Spleen (tissue), 11 donors: ENCODE measurements around the gene DPF3. TPM values are rescaled to one million over a fixed set of nuclear protein-coding genes. Genes with fewer than 3 reads are reported as not detected.

Experiments
- DNase-seq: peaks from one replicate; pipeline ENCODE4 v3.0.0-alpha.2; 2020
- H3K27ac ChIP-seq, 8 donors: fragments of 200-600 bp; sonication (generic) in 7 of 8; 1 replicate in 4 of 8; 2 replicates in 4 of 8; pipeline versions ENCODE4 v1.5.0 to v1.8.0; 2016 to 2021; ENCODE audit warnings: inconsistent platforms in 4 of 8, mild to moderate bottlenecking in 4 of 8, moderate library complexity in 1 of 8
- H3K27me3 ChIP-seq, 7 donors: fragments of 200-600 bp; sonication (generic) in 6 of 7; replicated peaks in 1 of 7; 1 replicate in 4 of 7; 2 replicates in 3 of 7; pipeline versions ENCODE4 v1.5.0 to v1.8.0; 2016 to 2021; ENCODE audit warnings: inconsistent platforms in 3 of 7, mild to moderate bottlenecking in 1 of 7
- H3K36me3 ChIP-seq, 6 donors: fragments of 200-600 bp; sonication (generic) in 5 of 6; 1 replicate in 4 of 6; 2 replicates in 2 of 6; pipeline versions ENCODE4 v1.5.0 to v1.8.0; 2016 to 2021; ENCODE audit warnings: inconsistent platforms in 2 of 6
- H3K4me1 ChIP-seq, 6 donors: fragments of 200-600 bp; sonication (generic) in 5 of 6; 1 replicate in 3 of 6; 2 replicates in 3 of 6; pipeline versions ENCODE4 v1.5.0 to v1.8.0; 2016 to 2021; ENCODE audit warnings: inconsistent platforms in 3 of 6
- H3K4me3 ChIP-seq, 8 donors: fragments of 200-600 bp; sonication (generic) in 7 of 8; 1 replicate in 4 of 8; 2 replicates in 4 of 8; pipeline versions ENCODE4 v1.5.0 to v1.8.0; 2016 to 2021; ENCODE audit warnings: inconsistent platforms in 4 of 8, mild to moderate bottlenecking in 4 of 8, moderate library complexity in 2 of 8
- H3K9me3 ChIP-seq, 8 donors: fragments of 200-600 bp; sonication (generic) in 7 of 8; 1 replicate in 4 of 8; 2 replicates in 4 of 8; pipeline versions ENCODE4 v1.5.0 to v1.8.0; 2016 to 2021; ENCODE audit warnings: inconsistent platforms in 4 of 8
- POLR2A ChIP-seq, 3 donors: fragments of 450-650 bp; IDR thresholded peaks; one replicate each; pipeline ENCODE4 v1.5.1; 2017; ENCODE audit warnings: antibody characterized with exemption in 3 of 3, mild to moderate bottlenecking in 1 of 3
- POLR2AphosphoS5 ChIP-seq, 3 donors: sonication (generic); formaldehyde crosslinking; IDR thresholded peaks; one replicate each; pipeline ENCODE4 v1.5.1; 2017; ENCODE audit warnings: antibody characterized with exemption in 3 of 3
- WGBS, 5 donors: extraction: QIAGEN DNeasy Blood & Tissue Kit in 3 of 5; methylation state at CpG; one replicate each; pipeline versions ENCODE4 v1.1.5 to v1.1.7; 2013 to 2018; 5-methylcytosine and 5-hydroxymethylcytosine counted together
- intact Hi-C: fragments of 100-400 bp; cut with DNase I; formaldehyde crosslinking; loops from one replicate; pipeline ENCODE4 v1.15.0; 2023; ENCODE audit warnings: low total_unique reads
- polyA plus RNA-seq, 3 donors: library from polyadenylated mRNA; stranded (reverse); fragments of 200-250 nt; gene quantifications; one replicate each; pipeline ENCODE4 v1.2.1, GENCODE V29; 2013
- total RNA-seq, 7 donors: library from RNA; depleted of rRNA in 3 of 7; stranded (reverse); fragments of >200 nt in 3 of 7; fragmentation: NEBNext Ultra II Directional in 4 of 7; extraction: Animal tissue kit (Norgen Biotek cat#: 25700) in 4 of 7; gene quantifications; one replicate each; pipeline versions ENCODE4 v1.1.0 to v1.2.1, GENCODE V29; 2016 to 2021
- TF ChIP-seq, protein P1 (sequence below), 11 experiments: fragments of 200-600 bp in 7 of 11; fragments of 450-650 bp in 4 of 11; sonication (generic) in 4 of 11; IDR thresholded peaks in 8 of 11; conservative IDR thresholded peaks in 3 of 11; 1 replicate in 7 of 11; 2 replicates in 4 of 11; pipeline versions ENCODE4 v1.4.0 to v1.8.0; 2016 to 2021; ENCODE audit warnings: antibody characterized with exemption in 11 of 11, inconsistent platforms in 4 of 11, mild to moderate bottlenecking in 1 of 11
- donor health status: healthy with polysubstance abuse.
- donor health status: DM: no; HTN: no; CAD: no; lungs with moderate emphysema.
- donor health status: DM: no; HTN: no; CAD: no.
- donor health status: Bipolar disorder and iron deficiency.
- donor health status: healthy.
- donor health status: DM: no; HTN: no; CAD: no.
- donor health status: DM: yes; HTN: yes; CAD: no.

Gene DPF3
- total and polyA plus RNA-seq, 10 donors = 0.76 to 8.9 (median 3.0) TPM

- DNase-seq = no peak
- 93 to 97% (median 95%) methylated on average over 12 of the region's 12 CpGs for WGBS, 5 donors
- intact Hi-C loops = no loop called here
These were observed 54.5 kb downstream of the DPF3 start for GRCh38 chr14:72839351-72839750.

GRCh38 chr14:72836085-72836484 lies 57.8 kb downstream of the DPF3 start:
- Histone ChIP-seq H3K4me3 (no peak overlapping the region), H3K27ac (no peak overlapping the region), H3K36me3 (no peaks in the 10 kb centered on the region), H3K9me3 (no peaks in the 10 kb centered on the region), H3K27me3 (no peaks in the 10 kb centered on the region), H3K4me1 (no peaks in the 10 kb centered on the region)
- intact Hi-C loops = no loop called here
- no peak for DNase-seq
- TF ChIP-seq, protein P1, sequence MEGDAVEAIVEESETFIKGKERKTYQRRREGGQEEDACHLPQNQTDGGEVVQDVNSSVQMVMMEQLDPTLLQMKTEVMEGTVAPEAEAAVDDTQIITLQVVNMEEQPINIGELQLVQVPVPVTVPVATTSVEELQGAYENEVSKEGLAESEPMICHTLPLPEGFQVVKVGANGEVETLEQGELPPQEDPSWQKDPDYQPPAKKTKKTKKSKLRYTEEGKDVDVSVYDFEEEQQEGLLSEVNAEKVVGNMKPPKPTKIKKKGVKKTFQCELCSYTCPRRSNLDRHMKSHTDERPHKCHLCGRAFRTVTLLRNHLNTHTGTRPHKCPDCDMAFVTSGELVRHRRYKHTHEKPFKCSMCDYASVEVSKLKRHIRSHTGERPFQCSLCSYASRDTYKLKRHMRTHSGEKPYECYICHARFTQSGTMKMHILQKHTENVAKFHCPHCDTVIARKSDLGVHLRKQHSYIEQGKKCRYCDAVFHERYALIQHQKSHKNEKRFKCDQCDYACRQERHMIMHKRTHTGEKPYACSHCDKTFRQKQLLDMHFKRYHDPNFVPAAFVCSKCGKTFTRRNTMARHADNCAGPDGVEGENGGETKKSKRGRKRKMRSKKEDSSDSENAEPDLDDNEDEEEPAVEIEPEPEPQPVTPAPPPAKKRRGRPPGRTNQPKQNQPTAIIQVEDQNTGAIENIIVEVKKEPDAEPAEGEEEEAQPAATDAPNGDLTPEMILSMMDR (IDR thresholded peaks at IDR 0.05 in 8 of 11, conservative IDR thresholded peaks at IDR 0.05 in 3 of 11) = no peak
- no peak for TF ChIP-seq POLR2AphosphoS5 (IDR thresholded peaks at IDR 0.05)
- 74 to 86% (median 83%) methylated on average over 4 of the region's 4 CpGs for WGBS, 5 donors

More at GRCh38 chr14:72839351-72839750, 54.5 kb downstream of the DPF3 start:
- Histone ChIP-seq H3K4me1 (no peaks in the 10 kb centered on the region), H3K27me3 (no peaks in the 10 kb centered on the region), H3K36me3 (no peaks in the 10 kb centered on the region), H3K9me3 (no peaks in the 10 kb centered on the region), H3K27ac (no peak overlapping the region), H3K4me3 (no peak overlapping the region)
- TF ChIP-seq POLR2AphosphoS5 (IDR thresholded peaks at IDR 0.05) = no peak
- TF ChIP-seq, protein P1 (IDR thresholded peaks at IDR 0.05 in 8 of 11, conservative IDR thresholded peaks at IDR 0.05 in 3 of 11) = no peak
- no peak for TF ChIP-seq POLR2A (IDR thresholded peaks at IDR 0.05)

DNA sequence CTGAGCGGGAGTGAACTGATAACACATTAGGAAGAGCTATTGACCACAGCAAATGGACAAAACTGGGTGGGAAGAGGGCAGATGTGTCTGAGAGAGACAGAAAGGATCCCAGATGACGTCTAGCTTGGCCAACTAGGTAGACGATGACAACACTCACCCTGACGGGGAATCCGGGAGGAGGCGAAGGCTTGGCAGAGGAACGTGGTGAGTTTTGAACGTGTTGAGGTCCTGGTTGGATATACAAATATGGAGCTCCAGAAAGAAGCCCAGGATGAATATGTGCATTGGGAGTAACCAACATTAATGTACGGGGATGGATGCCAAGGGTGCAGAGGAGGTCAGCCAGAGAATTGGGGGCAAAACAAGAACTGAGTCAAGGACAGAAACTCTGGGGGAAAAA lies 60.7 kb downstream of the DPF3 start:
- Histone ChIP-seq H3K36me3 (no peaks in the 10 kb centered on the region), H3K27ac (no peak overlapping the region), H3K4me1 (no peaks in the 10 kb centered on the region), H3K9me3 (no peaks in the 10 kb centered on the region), H3K27me3 (no peaks in the 10 kb centered on the region), H3K4me3 (no peak overlapping the region)
- TF ChIP-seq POLR2AphosphoS5 (IDR thresholded peaks at IDR 0.05) = no peak
- TF ChIP-seq, protein P1 (IDR thresholded peaks at IDR 0.05 in 8 of 11, conservative IDR thresholded peaks at IDR 0.05 in 3 of 11) = no peak
- no peak for TF ChIP-seq POLR2A (IDR thresholded peaks at IDR 0.05)
- DNase-seq = no peak
- WGBS, 5 donors = 91 to 96% (median 95%) methylated on average over 9 of the region's 9 CpGs
- intact Hi-C loops = no loop called here

DNA sequence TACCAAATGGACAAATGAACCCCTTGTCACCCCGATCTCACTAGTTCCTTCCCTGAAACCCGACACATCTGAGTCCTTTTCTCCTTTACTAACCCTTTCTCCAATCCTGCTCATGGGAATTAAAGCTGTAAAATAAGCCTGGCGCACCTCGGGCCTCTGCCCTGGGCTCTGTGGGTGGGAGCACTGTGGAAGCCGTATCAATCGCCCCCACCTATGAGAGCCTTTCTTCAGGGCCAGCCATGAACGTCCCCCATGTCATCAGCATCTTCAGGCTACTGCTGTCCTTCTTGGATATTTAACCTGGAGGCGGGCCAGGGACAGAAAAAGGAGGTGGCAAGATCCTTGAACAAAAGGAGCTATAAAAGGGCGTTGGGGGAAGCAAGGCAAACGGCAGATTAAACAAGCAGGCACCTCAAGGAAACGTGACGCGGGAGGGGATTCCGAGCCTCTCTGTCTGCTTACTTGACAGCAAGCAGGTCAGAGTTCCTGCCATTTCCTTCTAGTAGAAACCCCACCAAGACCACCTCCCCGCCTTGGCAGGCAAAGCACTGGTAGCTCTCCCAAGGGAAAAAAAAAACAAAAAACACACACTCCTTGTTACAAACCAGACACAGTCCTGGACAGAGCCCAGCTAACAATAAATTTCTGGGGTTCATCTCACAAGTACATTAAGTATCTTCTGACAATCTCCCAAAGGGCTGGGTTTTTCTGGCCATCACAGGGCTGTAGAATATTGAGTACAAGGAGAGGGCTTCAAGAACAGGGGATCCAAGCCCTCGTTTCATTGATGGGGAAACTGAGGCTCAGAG lies 62.9 kb downstream of the DPF3 start:
- Histone ChIP-seq H3K36me3 (no peaks in the 10 kb centered on the region), H3K27ac (no peak overlapping the region), H3K9me3 (no peaks in the 10 kb centered on the region), H3K4me3 (no peak overlapping the region), H3K27me3 (no peaks in the 10 kb centered on the region), H3K4me1 (no peaks in the 10 kb centered on the region)
- WGBS, 5 donors = 35 to 45% (median 41%) methylated on average over 16 of the region's 16 CpGs
- intact Hi-C loops = no loop called here
- DNase-seq = no peak
- TF ChIP-seq, protein P1 (IDR thresholded peaks at IDR 0.05 in 8 of 11, conservative IDR thresholded peaks at IDR 0.05 in 3 of 11) = no peak
- no peak for TF ChIP-seq POLR2AphosphoS5 (IDR thresholded peaks at IDR 0.05)
- TF ChIP-seq POLR2A (IDR thresholded peaks at IDR 0.05) = no peak
